A673 (cell line): ENCODE data around the gene HDAC4.

Source experiments
- CTCF ChIP-seq: fragments of 300-800, 200-600 bp; sonication (generic); conservative IDR thresholded peaks from 2 replicates; pipeline ENCODE4 v1.5.1; 2017; ENCODE audit warnings: low read depth, mild to moderate bottlenecking, antibody characterized with exemption, low read length, moderate library complexity, mixed read lengths
- EZH2 ChIP-seq: fragments of 200-600 bp; sonication (generic); IDR thresholded peaks from 2 replicates; pipeline ENCODE4 v1.6.1; 2017; ENCODE audit warnings: borderline replicate concordance, low read depth, mild to moderate bottlenecking, mixed read lengths, antibody characterized with exemption, low read length; ENCODE audit not compliant: poor library complexity, severe bottlenecking

- TF ChIP-seq CTCF, result no peak
- no peak for TF ChIP-seq EZH2
Measured at GRCh38 chr2:239399921-239400595, 762 bp downstream of the HDAC4 start.
